Colonic mucosa (tissue), 4 donors: ENCODE data around the gene IL18BP. TPM values are rescaled to one million over a fixed set of nuclear protein-coding genes. Genes with fewer than 3 reads are reported as not detected.
A peak's percentile ranks its signal among the peaks of the same experiment; 100 is the strongest.

Experiments
- DNase-seq: peaks from one replicate; pipeline ENCODE4 v3.0.0-alpha.2; 2020
- H3K27ac ChIP-seq: fragments of 200-600 bp; one replicate; pipeline ENCODE4 v1.8.0; 2021
- H3K27me3 ChIP-seq: fragments of 200-600 bp; one replicate; pipeline ENCODE4 v1.8.0; 2021
- H3K36me3 ChIP-seq: fragments of 200-600 bp; one replicate; pipeline ENCODE4 v1.8.0; 2021
- H3K4me1 ChIP-seq: fragments of 200-600 bp; one replicate; pipeline ENCODE4 v1.8.0; 2021; ENCODE audit warnings: mild to moderate bottlenecking
- H3K4me3 ChIP-seq: fragments of 200-600 bp; one replicate; pipeline ENCODE4 v1.8.0; 2021
- H3K9ac ChIP-seq, 2 donors: one replicate each; pipeline ENCODE4 v1.7.0; 2013; ENCODE audit warnings: control low read depth in 2 of 2, low read depth in 2 of 2, low read length in 2 of 2
- H3K9me3 ChIP-seq: fragments of 200-600 bp; one replicate; pipeline ENCODE4 v1.8.0; 2021
- CTCF ChIP-seq: fragments of 200-600 bp; IDR thresholded peaks from one replicate; pipeline ENCODE4 v1.8.0; 2022; ENCODE audit warnings: antibody characterized with exemption, mild to moderate bottlenecking
- intact Hi-C: fragments of 100-400 bp; cut with DNase I; formaldehyde crosslinking; loops from one replicate; pipeline ENCODE4 v1.14.1; 2022
- total RNA-seq, 2 donors: library from RNA; stranded (reverse); fragmentation: NEBNext Ultra II Directional in 1 of 2; extraction: Animal tissue kit (Norgen Biotek cat#: 25700) in 1 of 2; gene quantifications; one replicate each; pipeline ENCODE4 v1.2.1, GENCODE V29; 2021
- donor health status: healthy.
- donor health status: DM: no; HTN: no; CAD: no.
- donor health status: DM: no; HTN: no; CAD: no.

The IL18BP gene
- total RNA-seq, 2 donors from 2014 or later = 5.6 to 9.0 TPM

- peak; percentile 64 for TF ChIP-seq CTCF
These were observed 20.8 kb upstream of the IL18BP start for GRCh38 chr11:71977743-71978418.

DNA sequence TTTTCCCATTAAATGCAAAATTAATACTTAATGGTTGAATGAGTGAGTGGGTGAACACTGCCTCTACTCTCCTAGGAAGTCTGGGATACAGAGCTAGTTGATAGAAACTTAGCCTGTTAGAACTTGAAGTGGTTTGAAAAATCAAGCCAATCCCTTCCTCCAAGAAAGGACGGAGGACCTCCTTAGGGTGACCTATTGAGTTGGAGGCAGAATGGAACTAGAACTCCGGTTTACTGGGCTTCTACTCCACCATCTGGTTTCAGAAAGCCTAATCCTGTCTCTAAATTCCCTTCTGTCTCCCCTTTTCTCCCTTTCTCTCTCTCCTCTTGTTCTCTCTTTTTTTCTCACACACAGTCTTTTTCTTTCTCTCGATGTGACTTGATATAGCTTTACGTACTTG is 19.6 kb upstream of the IL18BP start:
- TF ChIP-seq CTCF = no peak
- H3K27ac ChIP-seq = no peak overlapping the region
- no peaks in the 10 kb centered on the region for H3K27me3 ChIP-seq
- H3K4me1 ChIP-seq = no peaks in the 10 kb centered on the region
- H3K4me3 ChIP-seq = no peak overlapping the region
- H3K9me3 ChIP-seq = no peaks in the 10 kb centered on the region
- intact Hi-C loops = loop anchor here (10.0 kb wide), 1 partner anchor 456 kb away; the partner anchor contains the start of gene CLPB
- H3K36me3 ChIP-seq = no peaks in the 10 kb centered on the region
- no peak overlapping the region for H3K9ac ChIP-seq
- no peak for DNase-seq

More at GRCh38 chr11:71977743-71978418, 20.8 kb upstream of the IL18BP start:
- Histone ChIP-seq H3K4me1 (no peaks in the 10 kb centered on the region), H3K9ac (no peak overlapping the region), H3K27me3 (no peaks in the 10 kb centered on the region), H3K4me3 (no peak overlapping the region), H3K36me3 (no peaks in the 10 kb centered on the region), H3K9me3 (no peaks in the 10 kb centered on the region), H3K27ac (no peak overlapping the region)
- peak; percentile 65 for DNase-seq
- intact Hi-C loops = loop anchor here (10.0 kb wide), 1 partner anchor 457 kb away; the partner anchor contains the start of gene CLPB

DNA sequence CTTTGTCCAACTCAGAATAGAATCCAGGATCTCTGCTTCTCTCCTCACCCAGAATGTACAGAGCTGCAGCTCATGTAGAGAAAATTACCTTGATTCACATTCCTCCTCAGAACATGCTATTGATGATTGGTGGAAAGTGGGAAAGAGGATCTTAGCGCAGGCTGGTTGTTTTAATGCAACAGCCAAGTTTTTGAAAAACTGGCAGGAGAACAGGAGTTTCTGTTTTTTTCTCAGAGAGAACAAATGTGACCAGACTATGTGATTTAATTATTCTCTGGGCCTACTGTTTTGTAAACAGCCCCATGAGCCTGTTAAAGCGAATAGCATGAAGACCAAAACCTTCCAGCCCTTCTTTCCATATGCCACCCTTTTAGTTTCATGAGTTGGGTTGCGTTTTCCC is 19.1 kb upstream of the IL18BP start:
- H3K9ac ChIP-seq = no peak overlapping the region
- H3K4me1 ChIP-seq = no peaks in the 10 kb centered on the region
- DNase-seq = no peak
- H3K4me3 ChIP-seq = no peak overlapping the region
- no peak for TF ChIP-seq CTCF
- intact Hi-C loops = loop anchor here (10.0 kb wide), 1 partner anchor 455 kb away; the partner anchor contains the start of gene CLPB
- H3K27ac ChIP-seq = no peak overlapping the region
- H3K27me3 ChIP-seq = no peaks in the 10 kb centered on the region
- no peaks in the 10 kb centered on the region for H3K9me3 ChIP-seq
- no peaks in the 10 kb centered on the region for H3K36me3 ChIP-seq

- no peak for DNase-seq
- Histone ChIP-seq H3K4me1 (peaks cover 5% of the 10 kb centered on the region), H3K4me3 (no peak overlapping the region), H3K27ac (no peak overlapping the region), H3K9me3 (no peaks in the 10 kb centered on the region), H3K27me3 (no peaks in the 10 kb centered on the region), H3K36me3 (no peaks in the 10 kb centered on the region), H3K9ac (no peak overlapping the region)
- no peak for TF ChIP-seq CTCF
- intact Hi-C loops = no loop called here
These were observed 12.6 kb upstream of the IL18BP start for GRCh38 chr11:71986131-71986530.

- no peak for DNase-seq
- Histone ChIP-seq H3K9ac (no peak overlapping the region), H3K27me3 (no peaks in the 10 kb centered on the region), H3K36me3 (no peaks in the 10 kb centered on the region), H3K9me3 (no peaks in the 10 kb centered on the region), H3K4me3 (no peak overlapping the region), H3K4me1 (peaks cover 5% of the 10 kb centered on the region), H3K27ac (no peak overlapping the region)
- TF ChIP-seq CTCF = no peak
- intact Hi-C loops = no loop called here
These were observed 11.2 kb upstream of the IL18BP start for GRCh38 chr11:71987521-71987920.
